ENCODE results near the gene PLEKHG4B. TPM values are rescaled to one million over a fixed set of nuclear protein-coding genes. Genes with fewer than 3 reads are reported as not detected.

PLEKHG4B gene
- total and polyA plus RNA-seq, 2 experiments from 2014 or later: 9.9 to 20.1 TPM

- no peak for TF ChIP-seq CTCF (IDR thresholded peaks at IDR 0.05; ENCODE audit: low read depth, low read length)
- Histone ChIP-seq H3K9me3 (ENCODE audit: low read depth) (no peaks in the 10 kb centered on the region), H3K27ac (no peak overlapping the region), H3K36me3 (no peaks in the 10 kb centered on the region), H3K4me3 (no peak overlapping the region), H3K4me1 (ENCODE audit: low read depth) (no peaks in the 10 kb centered on the region), H3K27me3 (no peaks in the 10 kb centered on the region)
- DNase-seq (ENCODE audit: low read depth in 1 of 2, low spot score in 1 of 2): no peak
Observed at GRCh38 chr5:145585-146323, 53.8 kb downstream of the PLEKHG4B start.

- Histone ChIP-seq H3K36me3 (no peaks in the 10 kb centered on the region), H3K27ac (no peak overlapping the region), H3K4me1 (ENCODE audit: low read depth) (no peaks in the 10 kb centered on the region), H3K4me3 (no peak overlapping the region), H3K9me3 (ENCODE audit: low read depth) (no peaks in the 10 kb centered on the region), H3K27me3 (no peaks in the 10 kb centered on the region)
- no peak for TF ChIP-seq CTCF (IDR thresholded peaks at IDR 0.05; ENCODE audit: low read depth, low read length)
- no peak for DNase-seq (ENCODE audit: low read depth in 1 of 2, low spot score in 1 of 2)
Observed at GRCh38 chr5:147751-148150, 55.8 kb downstream of the PLEKHG4B start.

- H3K4me1 ChIP-seq (ENCODE audit: low read depth): no peaks in the 10 kb centered on the region
- H3K4me3 ChIP-seq: no peak overlapping the region
- no peaks in the 10 kb centered on the region for H3K27me3 ChIP-seq
- no peaks in the 10 kb centered on the region for H3K9me3 ChIP-seq (ENCODE audit: low read depth)
- H3K36me3 ChIP-seq: no peaks in the 10 kb centered on the region
- no peak for TF ChIP-seq CTCF (IDR thresholded peaks at IDR 0.05; ENCODE audit: low read depth, low read length)
- H3K27ac ChIP-seq: no peak overlapping the region
- peak in 1 of 2 donors; percentile 25 for DNase-seq (ENCODE audit: low read depth in 1 of 2, low spot score in 1 of 2)
Observed at GRCh38 chr5:149745-150485, 57.9 kb downstream of the PLEKHG4B start.

- Histone ChIP-seq H3K9me3 (ENCODE audit: low read depth) (no peaks in the 10 kb centered on the region), H3K4me1 (ENCODE audit: low read depth) (no peaks in the 10 kb centered on the region), H3K27ac (no peak overlapping the region), H3K27me3 (no peaks in the 10 kb centered on the region), H3K36me3 (peaks cover 3% of the 10 kb centered on the region), H3K4me3 (no peak overlapping the region)
- DNase-seq (ENCODE audit: low read depth in 1 of 2, low spot score in 1 of 2): no peak
- no peak for TF ChIP-seq CTCF (IDR thresholded peaks at IDR 0.05; ENCODE audit: low read depth, low read length)
Observed at GRCh38 chr5:150746-151145, 58.8 kb downstream of the PLEKHG4B start.

DNA sequence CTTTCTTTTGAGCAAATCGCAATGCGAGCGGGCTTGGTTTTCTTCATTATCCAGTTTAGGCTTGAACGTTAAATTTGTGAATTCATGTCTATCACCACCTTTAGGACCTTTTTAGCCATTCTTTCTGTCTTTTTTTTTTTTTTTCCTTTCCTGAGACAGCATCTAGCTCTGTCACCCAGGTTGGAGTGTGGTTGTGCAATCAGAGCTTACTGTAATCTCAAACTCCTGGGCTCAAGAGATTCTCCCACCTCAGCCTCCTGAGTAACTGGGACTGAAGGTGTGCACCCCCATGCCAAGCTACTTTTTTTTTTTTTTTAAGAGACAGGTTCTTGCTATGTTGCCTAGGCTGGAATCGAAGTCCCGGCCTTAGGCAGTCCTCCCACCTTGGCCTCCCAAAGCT is 60.1 kb downstream of the PLEKHG4B start:
- H3K4me3 ChIP-seq: no peak overlapping the region
- H3K36me3 ChIP-seq: peaks cover 3% of the 10 kb centered on the region
- H3K27me3 ChIP-seq: no peaks in the 10 kb centered on the region
- H3K27ac ChIP-seq: no peak overlapping the region
- no peak for TF ChIP-seq CTCF (IDR thresholded peaks at IDR 0.05; ENCODE audit: low read depth, low read length)
- no peaks in the 10 kb centered on the region for H3K4me1 ChIP-seq (ENCODE audit: low read depth)
- no peak for DNase-seq (ENCODE audit: low read depth in 1 of 2, low spot score in 1 of 2)
- H3K9me3 ChIP-seq (ENCODE audit: low read depth): no peaks in the 10 kb centered on the region
